Measurements from ENCODE around the gene PILRA.
"Not testable (repeated sequence)": the region's sequence is repeated elsewhere in the genome, so short reads cannot be mapped to it uniquely, and the experiment has no call there.

The PILRA gene

GRCh38 chr7:100373261-100373831 lies at the start of gene PILRA:
Gene PILRA, plus strand, starts transcription at chr7:100373487. Its CDS starts 170 bp downstream, at chr7:100373657.
- no peak for DNase-seq (ENCODE audit: low spot score)
- no peak for TF ChIP-seq CTCF (IDR thresholded peaks at IDR 0.05; ENCODE audit: borderline replicate concordance, control extremely low read depth, extremely low read depth, insufficient read depth, missing control alignments)

GRCh38 chr7:100324194-100324593 lies 49.1 kb upstream of the PILRA start:
- DNase-seq (ENCODE audit: low spot score); in situ Hi-C loops (cut with MboI; ENCODE audit: low sequenced_read_pairs, unreplicated experiment): not testable (repeated sequence)

More at GRCh38 chr7:100373261-100373831, at the start of gene PILRA:
- in situ Hi-C loops (cut with MboI; ENCODE audit: low sequenced_read_pairs, unreplicated experiment) = no loop called here

- DNase-seq (ENCODE audit: low spot score); in situ Hi-C loops (cut with MboI; ENCODE audit: low sequenced_read_pairs, unreplicated experiment): not testable (repeated sequence)
These were observed 47.6 kb upstream of the PILRA start for GRCh38 chr7:100325671-100326070.

DNA sequence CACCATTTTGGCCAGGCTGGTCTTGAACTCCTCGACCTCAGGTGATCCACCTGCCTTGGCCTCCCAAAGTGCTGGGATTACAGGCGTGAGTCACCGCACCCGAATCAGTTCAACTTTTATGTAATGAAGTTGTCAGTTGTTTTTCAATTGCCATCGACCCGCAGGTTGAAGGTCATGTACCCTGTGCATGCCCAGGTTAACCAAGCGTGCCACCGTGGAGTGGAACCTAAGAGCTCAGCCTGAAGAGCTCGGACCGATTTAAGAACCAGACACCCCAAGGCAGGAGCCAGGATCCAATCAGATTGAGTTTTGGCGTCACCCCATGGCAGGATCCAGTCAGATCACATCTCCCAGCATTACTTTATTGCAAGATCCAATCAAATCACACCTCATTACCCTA lies 46.4 kb upstream of the PILRA start:
- in situ Hi-C loops (cut with MboI; ENCODE audit: low sequenced_read_pairs, unreplicated experiment); DNase-seq (ENCODE audit: low spot score): not testable (repeated sequence)

GRCh38 chr7:100335566-100336466 lies 37.5 kb upstream of the PILRA start:
- in situ Hi-C loops (cut with MboI; ENCODE audit: low sequenced_read_pairs, unreplicated experiment) = not testable (repeated sequence)

DNA sequence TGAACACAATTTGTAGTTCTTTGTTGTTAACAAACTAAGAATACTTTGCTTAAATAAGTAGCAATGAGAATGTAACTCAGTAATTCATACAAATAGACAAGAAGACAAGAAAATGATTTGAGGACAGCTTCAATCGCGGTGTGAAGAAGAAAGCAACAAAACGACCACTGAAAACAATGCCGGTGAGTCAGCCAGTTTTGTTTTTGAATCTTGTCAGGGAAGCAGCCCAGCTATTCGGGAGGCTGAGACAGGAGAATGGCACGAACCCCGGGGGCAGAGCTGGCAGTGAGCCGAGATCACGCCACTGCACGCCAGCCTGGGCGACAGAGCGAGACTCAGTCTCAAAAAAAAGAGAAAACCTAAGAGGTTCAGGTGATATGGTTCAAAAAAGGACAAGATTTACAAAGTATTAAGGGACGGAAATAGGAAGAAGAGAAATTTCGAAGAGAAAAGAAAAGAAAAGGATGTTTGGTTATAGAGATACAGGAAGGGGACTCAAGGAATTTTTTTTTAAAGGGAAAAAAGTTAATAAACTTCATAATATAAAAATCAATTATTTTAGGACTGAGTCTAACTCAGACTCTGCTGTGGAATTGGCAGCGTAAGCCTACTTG lies 35.1 kb upstream of the PILRA start:
- in situ Hi-C loops (cut with MboI; ENCODE audit: low sequenced_read_pairs, unreplicated experiment); DNase-seq (ENCODE audit: low spot score): not testable (repeated sequence)

More at GRCh38 chr7:100335566-100336466, 37.5 kb upstream of the PILRA start:
- peak; percentile 87 for DNase-seq (ENCODE audit: low spot score)

GRCh38 chr7:100341286-100341685 lies 32.0 kb upstream of the PILRA start:
- in situ Hi-C loops (cut with MboI; ENCODE audit: low sequenced_read_pairs, unreplicated experiment); DNase-seq (ENCODE audit: low spot score): not testable (repeated sequence)

- in situ Hi-C loops (cut with MboI; ENCODE audit: low sequenced_read_pairs, unreplicated experiment) = no loop called here
- TF ChIP-seq CTCF (IDR thresholded peaks at IDR 0.05; ENCODE audit: borderline replicate concordance, control extremely low read depth, extremely low read depth, insufficient read depth, missing control alignments) = no peak
- no peak for DNase-seq (ENCODE audit: low spot score)
These were observed 30.5 kb upstream of the PILRA start for GRCh38 chr7:100342765-100343164.

- DNase-seq (ENCODE audit: low spot score); in situ Hi-C loops (cut with MboI; ENCODE audit: low sequenced_read_pairs, unreplicated experiment): not testable (repeated sequence)
These were observed 29.1 kb upstream of the PILRA start for GRCh38 chr7:100344124-100344559.

DNA sequence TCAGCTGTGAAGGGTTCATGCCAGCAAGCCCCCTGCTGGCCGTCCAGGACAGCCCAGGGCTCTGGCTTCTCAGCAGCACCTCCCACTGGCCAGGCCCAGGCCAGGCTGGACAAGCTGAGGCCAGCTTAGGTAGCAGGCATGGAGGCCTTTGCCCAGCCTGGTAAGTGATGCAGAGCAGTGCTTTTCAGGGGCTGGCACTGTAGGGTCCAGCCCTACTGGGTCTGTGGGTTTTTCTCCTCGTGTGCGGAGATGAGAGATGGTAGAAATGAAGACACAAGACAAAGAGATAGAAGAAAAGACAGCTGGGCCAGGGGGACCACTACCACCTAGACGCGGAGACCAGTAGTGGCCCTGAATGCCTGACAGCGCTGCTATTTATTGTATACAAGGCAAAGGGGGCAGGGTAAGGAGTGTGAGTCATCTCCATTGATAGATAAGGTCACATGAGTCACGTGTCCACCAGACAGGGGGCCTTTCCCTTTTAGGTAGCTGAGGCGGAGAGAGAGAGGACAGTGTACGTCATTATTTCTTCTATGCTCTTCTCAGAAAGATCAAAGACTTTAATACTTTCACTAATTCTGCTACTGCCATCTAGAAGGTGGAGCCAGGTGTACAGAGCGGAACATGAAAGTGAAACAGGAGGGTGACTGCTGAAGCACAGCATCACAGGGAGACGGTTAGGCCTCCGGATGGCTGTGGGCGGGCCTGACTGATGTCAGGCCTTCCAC lies 28.6 kb upstream of the PILRA start:
- in situ Hi-C loops (cut with MboI; ENCODE audit: low sequenced_read_pairs, unreplicated experiment); DNase-seq (ENCODE audit: low spot score): not testable (repeated sequence)
- peak; percentile 37 for TF ChIP-seq CTCF (IDR thresholded peaks at IDR 0.05; ENCODE audit: borderline replicate concordance, control extremely low read depth, extremely low read depth, insufficient read depth, missing control alignments)
